ENCODE measurements around the gene SENP5. TPM values are rescaled to one million over a fixed set of nuclear protein-coding genes. Genes with fewer than 3 reads are reported as not detected.

The SENP5 gene
- total and polyA plus RNA-seq, 2 of the 8 experiments (the other 6 are each of a cell fraction or from before 2014, with no cell fraction given), result 6.7 to 27.3 TPM

DNA sequence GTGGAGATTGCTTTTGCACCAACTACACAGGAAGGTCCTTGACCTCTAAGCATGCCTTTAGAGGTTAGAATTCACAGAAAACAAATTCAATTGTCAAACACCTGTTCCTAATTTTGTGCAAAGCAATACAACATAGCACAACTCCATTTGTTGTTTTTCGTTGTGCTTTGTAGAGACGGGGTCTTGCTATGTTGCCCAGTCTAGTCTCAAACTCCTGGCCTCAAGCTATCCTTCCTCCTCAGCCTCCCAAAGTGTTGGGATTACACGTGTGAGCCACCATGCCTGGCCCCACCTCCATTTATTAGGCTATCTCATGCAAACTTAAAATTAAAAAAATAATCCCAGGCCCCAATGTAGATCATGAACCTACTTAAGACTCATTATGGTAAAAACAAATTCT lies 68.6 kb downstream of the SENP5 start (continued):
- TF ChIP-seq, protein P1, sequence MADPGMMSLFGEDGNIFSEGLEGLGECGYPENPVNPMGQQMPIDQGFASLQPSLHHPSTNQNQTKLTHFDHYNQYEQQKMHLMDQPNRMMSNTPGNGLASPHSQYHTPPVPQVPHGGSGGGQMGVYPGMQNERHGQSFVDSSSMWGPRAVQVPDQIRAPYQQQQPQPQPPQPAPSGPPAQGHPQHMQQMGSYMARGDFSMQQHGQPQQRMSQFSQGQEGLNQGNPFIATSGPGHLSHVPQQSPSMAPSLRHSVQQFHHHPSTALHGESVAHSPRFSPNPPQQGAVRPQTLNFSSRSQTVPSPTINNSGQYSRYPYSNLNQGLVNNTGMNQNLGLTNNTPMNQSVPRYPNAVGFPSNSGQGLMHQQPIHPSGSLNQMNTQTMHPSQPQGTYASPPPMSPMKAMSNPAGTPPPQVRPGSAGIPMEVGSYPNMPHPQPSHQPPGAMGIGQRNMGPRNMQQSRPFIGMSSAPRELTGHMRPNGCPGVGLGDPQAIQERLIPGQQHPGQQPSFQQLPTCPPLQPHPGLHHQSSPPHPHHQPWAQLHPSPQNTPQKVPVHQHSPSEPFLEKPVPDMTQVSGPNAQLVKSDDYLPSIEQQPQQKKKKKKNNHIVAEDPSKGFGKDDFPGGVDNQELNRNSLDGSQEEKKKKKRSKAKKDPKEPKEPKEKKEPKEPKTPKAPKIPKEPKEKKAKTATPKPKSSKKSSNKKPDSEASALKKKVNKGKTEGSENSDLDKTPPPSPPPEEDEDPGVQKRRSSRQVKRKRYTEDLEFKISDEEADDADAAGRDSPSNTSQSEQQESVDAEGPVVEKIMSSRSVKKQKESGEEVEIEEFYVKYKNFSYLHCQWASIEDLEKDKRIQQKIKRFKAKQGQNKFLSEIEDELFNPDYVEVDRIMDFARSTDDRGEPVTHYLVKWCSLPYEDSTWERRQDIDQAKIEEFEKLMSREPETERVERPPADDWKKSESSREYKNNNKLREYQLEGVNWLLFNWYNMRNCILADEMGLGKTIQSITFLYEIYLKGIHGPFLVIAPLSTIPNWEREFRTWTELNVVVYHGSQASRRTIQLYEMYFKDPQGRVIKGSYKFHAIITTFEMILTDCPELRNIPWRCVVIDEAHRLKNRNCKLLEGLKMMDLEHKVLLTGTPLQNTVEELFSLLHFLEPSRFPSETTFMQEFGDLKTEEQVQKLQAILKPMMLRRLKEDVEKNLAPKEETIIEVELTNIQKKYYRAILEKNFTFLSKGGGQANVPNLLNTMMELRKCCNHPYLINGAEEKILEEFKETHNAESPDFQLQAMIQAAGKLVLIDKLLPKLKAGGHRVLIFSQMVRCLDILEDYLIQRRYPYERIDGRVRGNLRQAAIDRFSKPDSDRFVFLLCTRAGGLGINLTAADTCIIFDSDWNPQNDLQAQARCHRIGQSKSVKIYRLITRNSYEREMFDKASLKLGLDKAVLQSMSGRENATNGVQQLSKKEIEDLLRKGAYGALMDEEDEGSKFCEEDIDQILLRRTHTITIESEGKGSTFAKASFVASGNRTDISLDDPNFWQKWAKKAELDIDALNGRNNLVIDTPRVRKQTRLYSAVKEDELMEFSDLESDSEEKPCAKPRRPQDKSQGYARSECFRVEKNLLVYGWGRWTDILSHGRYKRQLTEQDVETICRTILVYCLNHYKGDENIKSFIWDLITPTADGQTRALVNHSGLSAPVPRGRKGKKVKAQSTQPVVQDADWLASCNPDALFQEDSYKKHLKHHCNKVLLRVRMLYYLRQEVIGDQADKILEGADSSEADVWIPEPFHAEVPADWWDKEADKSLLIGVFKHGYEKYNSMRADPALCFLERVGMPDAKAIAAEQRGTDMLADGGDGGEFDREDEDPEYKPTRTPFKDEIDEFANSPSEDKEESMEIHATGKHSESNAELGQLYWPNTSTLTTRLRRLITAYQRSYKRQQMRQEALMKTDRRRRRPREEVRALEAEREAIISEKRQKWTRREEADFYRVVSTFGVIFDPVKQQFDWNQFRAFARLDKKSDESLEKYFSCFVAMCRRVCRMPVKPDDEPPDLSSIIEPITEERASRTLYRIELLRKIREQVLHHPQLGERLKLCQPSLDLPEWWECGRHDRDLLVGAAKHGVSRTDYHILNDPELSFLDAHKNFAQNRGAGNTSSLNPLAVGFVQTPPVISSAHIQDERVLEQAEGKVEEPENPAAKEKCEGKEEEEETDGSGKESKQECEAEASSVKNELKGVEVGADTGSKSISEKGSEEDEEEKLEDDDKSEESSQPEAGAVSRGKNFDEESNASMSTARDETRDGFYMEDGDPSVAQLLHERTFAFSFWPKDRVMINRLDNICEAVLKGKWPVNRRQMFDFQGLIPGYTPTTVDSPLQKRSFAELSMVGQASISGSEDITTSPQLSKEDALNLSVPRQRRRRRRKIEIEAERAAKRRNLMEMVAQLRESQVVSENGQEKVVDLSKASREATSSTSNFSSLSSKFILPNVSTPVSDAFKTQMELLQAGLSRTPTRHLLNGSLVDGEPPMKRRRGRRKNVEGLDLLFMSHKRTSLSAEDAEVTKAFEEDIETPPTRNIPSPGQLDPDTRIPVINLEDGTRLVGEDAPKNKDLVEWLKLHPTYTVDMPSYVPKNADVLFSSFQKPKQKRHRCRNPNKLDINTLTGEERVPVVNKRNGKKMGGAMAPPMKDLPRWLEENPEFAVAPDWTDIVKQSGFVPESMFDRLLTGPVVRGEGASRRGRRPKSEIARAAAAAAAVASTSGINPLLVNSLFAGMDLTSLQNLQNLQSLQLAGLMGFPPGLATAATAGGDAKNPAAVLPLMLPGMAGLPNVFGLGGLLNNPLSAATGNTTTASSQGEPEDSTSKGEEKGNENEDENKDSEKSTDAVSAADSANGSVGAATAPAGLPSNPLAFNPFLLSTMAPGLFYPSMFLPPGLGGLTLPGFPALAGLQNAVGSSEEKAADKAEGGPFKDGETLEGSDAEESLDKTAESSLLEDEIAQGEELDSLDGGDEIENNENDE (IDR thresholded peaks at IDR 0.05; ENCODE audit: insufficient replicate concordance, low read length), result no peak
- no peak for TF ChIP-seq SUZ12 (IDR thresholded peaks at IDR 0.05; ENCODE audit: low read length)
- TF ChIP-seq SIX5 (IDR thresholded peaks at IDR 0.05; ENCODE audit: low read depth, low read length), result no peak
- TF ChIP-seq JUND (IDR thresholded peaks at IDR 0.05; ENCODE audit: low read length), result no peak
- no peak for TF ChIP-seq CHD2 (IDR thresholded peaks at IDR 0.05; ENCODE audit: low read length)
- TF ChIP-seq PHF8 (conservative IDR thresholded peaks at IDR 0.05; ENCODE audit: low read depth, low read length), result no peak
- no peak for TF ChIP-seq SAP30 (IDR thresholded peaks at IDR 0.05; ENCODE audit: insufficient read depth, insufficient replicate concordance, low read length)
- no peak for TF ChIP-seq FOSL1 (IDR thresholded peaks at IDR 0.05; ENCODE audit: insufficient read depth, low read depth, low read length)
- TF ChIP-seq HDAC2 (IDR thresholded peaks at IDR 0.05; ENCODE audit: borderline replicate concordance in 1 of 2, low read depth in 2 of 2, low read length in 2 of 2), result no peak
- TF ChIP-seq BRCA1 (IDR thresholded peaks at IDR 0.05; ENCODE audit: low read depth, low read length), result no peak
- TF ChIP-seq TCF12 (IDR thresholded peaks at IDR 0.05; ENCODE audit: low read depth, low read length), result no peak
